NCI-H1105 (cell line): ENCODE measurements around the gene TSSC4.

Source experiments
- DNase-seq: peaks from one replicate; lab custom pipeline; 2025; lab: John Stamatoyannopoulos, UW

The TSSC4 gene

DNA sequence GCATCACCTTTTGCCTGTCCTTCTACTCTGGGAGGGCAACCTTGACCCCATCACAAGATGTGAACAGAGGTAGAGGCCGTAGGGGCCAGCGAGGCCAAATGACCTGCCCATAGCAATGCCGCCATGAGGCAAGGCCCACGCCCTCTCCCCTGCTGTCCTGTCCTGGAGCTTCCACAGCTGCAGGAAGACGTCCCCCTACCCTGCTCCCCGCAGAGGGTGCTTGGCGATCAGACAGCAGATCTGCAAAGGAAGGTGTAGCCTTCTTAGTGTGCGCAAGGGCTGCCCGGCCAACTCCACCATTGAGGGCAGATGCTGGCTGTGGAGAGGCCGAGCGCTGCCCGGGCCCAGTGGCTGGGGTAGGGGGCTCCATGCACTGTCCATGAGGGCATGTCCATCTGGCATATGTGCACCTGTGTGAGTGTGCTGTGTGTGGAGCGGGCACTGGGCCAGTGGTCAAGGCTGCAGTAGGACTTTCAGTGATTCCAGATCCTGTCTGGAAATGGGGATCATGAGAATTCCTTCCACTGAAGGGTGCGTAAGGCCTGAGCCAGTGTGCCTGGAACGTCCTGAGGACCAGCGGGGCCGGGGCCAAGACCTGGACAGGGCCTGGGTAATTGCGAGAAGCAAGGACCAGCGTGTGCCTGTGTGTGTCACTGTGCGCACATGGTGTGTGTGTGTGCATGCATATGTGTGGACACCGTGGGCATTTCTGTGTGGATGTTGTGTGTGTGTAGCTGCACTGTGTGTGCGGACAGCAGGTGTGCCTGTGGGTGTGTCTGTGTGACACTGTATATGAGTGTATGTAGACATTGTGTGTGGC, 32.8 kb downstream of the TSSC4 start:
- DNase-seq, result no peak

GRCh38 chr11:2434008-2434407, 33.5 kb downstream of the TSSC4 start:
- no peak for DNase-seq

DNA sequence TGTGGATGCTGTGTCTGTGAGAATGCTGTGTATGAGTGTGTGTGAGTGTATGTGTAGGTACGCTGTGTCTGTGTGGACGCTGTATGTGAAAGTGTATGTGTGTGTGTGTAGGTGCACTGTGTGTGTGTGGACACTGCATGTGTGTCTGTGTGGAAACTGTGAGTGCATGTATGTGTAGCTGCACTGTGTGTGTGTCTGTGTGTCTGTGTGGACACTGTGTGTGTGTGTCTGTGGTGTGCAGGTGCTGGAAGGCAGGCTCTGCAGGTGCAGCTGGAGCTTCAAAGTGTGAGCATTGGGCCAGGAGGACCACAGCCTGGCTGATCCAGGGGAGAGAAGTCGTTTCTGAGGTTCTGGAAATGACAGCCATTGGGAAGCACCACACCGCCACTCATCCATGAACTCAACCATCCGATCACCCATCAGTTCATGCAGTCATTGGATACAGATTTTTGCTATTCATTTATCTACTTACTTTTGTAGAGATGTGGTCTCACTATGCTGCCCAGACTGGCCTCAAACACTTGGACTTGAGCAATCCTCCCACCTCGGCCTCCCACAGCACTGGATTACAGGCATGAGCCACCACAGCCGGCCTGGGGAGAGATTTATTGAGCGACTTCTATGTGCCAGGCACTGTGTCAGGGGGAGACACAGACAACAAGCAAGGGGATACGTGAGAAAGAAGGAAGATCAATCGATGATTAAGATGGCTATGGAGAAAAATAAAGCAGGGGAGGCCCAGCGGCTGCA, 34.1 kb downstream of the TSSC4 start:
- DNase-seq, result no peak

DNA sequence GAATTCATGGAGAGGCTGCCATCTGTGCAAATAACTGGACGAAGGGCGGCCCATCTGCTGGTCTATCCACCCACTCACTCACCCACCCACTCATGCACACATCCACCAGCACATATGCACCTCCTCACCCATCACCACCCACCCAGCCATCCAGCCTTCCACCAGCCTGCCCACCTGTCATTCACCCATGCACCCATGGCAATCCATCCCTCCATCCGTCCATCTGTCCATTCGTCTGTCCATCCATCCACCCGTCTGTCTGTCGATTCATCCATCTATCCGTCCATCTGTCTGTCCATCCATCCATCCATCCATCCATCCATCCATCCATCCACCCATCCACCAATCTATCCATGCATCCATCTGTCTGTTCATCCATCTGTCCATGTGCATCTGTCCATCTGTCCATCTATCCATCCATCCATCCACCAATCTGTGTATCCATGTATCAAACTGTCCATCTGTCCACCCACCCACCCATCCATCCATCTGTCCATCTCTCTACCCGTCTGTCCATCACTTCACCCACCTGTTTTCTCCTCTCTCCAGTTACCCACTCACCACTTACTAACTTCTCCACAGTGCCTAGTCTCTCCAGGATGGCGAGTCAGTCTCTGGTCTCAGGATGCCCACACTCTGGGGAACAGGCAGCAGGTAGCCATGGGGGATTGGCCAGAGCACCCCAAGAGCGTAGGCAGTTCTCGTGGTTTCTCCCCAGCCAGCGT, 34.9 kb downstream of the TSSC4 start:
- no peak for DNase-seq

GRCh38 chr11:2436013-2436520, 35.5 kb downstream of the TSSC4 start:
- no peak for DNase-seq

GRCh38 chr11:2436521-2437031, 36.0 kb downstream of the TSSC4 start:
- DNase-seq, result no peak

DNA sequence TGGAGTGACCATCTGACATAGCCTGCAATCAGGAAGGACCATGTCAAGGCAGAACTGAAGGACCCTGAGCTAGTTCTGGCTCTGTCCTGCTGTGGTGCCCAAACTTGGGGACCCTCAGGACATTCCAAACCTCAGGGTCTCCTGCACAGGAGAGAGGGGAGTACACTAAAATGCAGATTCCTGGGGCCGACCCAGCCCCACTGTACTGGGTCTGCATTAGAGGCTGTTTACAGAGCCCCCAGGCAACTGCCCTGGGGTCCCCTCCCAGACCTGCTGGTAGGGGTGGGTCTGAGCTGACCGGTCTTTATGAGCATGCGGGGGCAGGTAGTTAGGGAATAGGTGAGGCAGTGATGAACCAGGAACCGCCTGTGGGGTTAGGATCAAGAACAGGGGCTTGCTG, 37.0 kb downstream of the TSSC4 start:
- no peak for DNase-seq

- no peak for DNase-seq
Measured at GRCh38 chr11:2439820-2440219, 39.3 kb downstream of the TSSC4 start.

- DNase-seq, result no peak
Measured at GRCh38 chr11:2440646-2441045, 40.1 kb downstream of the TSSC4 start.

- DNase-seq, result no peak
Measured at GRCh38 chr11:2441171-2441570, 40.6 kb downstream of the TSSC4 start.

GRCh38 chr11:2442589-2442988, 42.0 kb downstream of the TSSC4 start:
- DNase-seq, result peak; percentile 55

GRCh38 chr11:2443406-2443805, 42.9 kb downstream of the TSSC4 start:
- DNase-seq, result no peak

- peak; percentile 80 for DNase-seq
Measured at GRCh38 chr11:2443881-2444820, 43.6 kb downstream of the TSSC4 start, which contains the start of gene TRPM5. TSS of gene TRPM5 (minus strand) at chr11:2444514. CDS start at chr11:2423036, 21,478 bp downstream.

DNA sequence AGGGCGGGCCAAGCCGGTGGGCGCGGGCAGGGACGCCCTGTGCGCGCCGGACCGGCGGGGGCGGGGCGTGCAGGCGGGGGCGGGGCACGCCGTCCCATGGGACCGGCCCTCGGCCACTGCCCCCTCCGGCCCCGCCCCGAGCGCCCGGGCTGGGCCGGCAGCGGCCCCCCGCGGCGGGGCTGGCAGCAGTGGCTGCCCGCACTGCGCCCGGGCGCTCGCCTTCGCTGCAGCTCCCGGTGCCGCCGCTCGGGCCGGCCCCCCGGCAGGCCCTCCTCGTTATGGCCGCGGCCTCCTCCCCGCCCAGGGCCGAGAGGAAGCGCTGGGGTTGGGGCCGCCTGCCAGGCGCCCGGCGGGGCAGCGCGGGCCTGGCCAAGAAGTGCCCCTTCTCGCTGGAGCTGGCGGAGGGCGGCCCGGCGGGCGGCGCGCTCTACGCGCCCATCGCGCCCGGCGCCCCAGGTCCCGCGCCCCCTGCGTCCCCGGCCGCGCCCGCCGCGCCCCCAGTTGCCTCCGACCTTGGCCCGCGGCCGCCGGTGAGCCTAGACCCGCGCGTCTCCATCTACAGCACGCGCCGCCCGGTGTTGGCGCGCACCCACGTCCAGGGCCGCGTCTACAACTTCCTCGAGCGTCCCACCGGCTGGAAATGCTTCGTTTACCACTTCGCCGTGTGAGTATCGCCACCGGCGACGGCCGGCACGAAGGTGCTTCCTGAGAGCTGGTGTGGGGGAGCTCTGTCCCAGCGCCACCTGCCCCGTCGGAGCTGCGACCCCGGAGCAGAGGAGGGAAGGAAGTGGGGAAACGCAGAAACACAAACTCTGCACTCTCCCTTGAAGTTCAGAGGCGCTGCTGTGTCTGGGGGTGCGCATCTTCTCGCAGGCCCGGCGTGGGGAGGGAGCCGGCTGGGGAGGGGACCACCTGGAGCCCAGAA, 44.5 kb downstream of the TSSC4 start, which contains the start of gene KCNQ1:
TSS of gene KCNQ1 (plus strand) at position 188 of the 925 bp plus-strand sequence. CDS start at position 279, 91 bp downstream.
- peak; percentile 10 for DNase-seq

DNA sequence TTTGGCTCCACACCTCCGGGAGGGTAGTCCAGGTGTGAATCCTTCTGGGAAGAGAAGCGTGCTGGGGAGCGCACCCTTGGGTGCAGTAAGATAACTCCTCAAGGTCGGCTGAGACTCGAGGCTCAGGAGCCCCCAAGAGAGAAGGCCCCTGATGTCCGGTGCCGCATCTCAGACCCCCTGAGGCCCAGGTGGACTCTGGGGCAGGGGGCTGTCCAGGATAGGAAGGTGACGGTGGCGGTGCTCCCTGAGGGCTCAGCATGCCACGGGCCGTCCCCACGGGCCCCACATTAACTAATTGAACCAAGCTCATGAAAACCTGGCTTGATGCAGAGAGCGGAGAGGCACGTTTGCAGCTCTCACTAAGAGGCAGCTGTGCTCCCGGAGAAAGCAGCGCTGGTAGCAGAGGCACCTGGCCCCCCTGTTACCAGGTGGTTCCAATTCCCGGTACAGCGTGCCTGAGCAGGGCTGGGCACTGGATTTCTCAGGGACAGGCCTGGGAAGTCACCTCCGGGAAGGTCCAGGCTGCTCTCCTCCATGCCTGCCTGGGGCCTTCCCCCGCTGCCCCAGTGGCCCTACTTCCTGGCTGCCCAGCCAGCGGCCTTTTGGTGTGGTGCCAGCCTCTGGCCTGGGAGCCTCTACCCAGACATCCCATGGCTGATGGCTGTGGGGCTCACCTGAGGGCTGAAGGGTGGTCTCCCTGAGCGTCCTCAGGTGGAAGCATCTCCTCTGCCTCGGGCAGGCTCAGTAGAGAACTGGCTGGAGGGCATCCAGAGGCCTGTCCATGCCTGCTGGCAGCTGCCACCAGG, 45.4 kb downstream of the TSSC4 start:
- DNase-seq, result peak; percentile 15

DNA sequence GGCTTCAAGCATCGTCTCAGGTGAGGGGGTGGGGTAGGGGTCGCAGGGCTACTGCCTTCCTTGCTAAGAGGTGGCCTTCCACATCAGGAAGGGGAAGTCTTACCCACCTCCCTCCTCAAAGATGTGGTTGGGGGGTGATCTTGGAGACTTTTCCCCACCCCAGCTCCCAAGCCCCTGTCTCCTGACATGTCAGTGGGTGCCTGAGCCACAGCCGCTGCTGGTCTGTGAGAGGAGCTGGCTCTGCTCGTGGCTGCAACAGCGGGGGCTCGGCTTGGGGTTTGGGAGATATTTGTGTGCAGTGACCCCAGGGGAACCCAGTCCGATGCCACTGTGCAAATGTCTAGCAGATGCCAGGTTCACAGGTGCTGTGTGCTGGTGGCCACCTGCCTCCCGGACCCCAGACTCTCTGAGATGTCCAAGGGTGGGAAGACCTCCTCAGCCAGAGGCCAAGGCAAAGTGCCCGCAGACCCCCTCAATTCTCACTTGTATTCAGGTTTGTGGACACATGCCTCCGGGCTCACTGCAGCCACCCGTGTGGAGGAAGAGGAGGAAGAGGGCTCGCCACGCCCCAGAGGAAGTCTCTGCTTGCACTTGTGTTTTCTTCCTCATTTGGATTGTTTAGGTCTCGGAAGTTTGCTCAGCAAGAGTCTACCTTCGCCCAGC, 46.2 kb downstream of the TSSC4 start:
- DNase-seq, result no peak

DNA sequence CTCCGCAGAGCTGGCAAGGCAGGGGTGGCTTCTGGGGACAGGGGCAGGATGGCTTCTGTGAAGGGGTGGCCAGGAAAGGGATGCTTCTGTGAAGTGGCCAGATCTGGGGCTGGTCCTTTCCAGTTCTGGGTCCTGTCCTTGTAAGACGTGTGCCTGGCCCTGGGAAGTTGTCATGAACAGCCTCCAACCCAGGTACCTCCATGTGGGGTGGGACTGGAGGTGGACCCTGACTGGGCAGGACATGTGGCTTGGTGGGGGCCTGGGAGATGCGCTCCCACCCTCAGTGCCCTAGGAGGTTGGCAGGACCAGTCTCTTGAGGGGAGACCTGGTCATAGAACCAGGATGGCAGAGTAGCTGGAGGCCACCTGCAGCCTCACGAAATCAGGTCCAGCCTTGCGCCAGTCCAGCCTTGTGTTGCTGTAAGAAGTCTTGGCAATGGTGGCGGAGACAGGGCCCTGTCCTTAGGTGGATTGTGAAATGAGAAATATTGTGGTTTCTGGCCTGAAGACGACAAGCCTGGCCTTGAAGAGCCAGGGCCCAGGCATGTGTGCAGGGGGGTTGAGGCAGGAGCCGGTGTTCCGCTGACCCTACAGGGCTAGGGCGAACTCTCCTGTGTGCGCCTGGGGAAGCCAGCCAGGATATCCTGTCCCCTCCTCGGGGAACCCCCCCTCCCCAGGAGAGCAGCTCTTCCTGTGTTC, 46.9 kb downstream of the TSSC4 start:
- no peak for DNase-seq
